Measurements from ENCODE around the gene ARHGAP1. TPM values are rescaled to one million over a fixed set of nuclear protein-coding genes. Genes with fewer than 3 reads are reported as not detected.

ARHGAP1 gene
- total RNA-seq, 1 donor from 2014 or later: 31.9 TPM

DNA sequence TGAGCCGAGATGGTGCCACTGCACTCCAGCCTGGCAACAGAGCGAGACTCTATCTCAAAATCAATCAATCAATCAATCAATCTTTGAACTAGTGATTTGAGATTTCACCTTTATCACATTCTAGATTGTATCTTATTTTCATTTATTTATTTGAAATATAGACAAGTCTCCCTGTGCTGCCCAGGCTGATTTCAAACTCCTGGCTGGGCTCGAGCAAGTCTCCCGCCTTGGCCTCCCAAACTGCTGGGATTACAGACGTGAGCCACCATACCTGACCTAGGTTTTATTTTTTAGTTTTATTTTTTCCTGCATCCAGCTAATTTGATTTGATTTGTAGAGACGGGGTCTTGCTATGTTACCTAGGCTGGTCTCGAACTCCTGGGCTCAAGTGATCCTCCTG lies 35.7 kb upstream of the ARHGAP1 start:
- no peaks in the 10 kb centered on the region for H3K27me3 Mint-ChIP-seq (ENCODE audit: low read depth)
- TF ChIP-seq, protein P1, sequence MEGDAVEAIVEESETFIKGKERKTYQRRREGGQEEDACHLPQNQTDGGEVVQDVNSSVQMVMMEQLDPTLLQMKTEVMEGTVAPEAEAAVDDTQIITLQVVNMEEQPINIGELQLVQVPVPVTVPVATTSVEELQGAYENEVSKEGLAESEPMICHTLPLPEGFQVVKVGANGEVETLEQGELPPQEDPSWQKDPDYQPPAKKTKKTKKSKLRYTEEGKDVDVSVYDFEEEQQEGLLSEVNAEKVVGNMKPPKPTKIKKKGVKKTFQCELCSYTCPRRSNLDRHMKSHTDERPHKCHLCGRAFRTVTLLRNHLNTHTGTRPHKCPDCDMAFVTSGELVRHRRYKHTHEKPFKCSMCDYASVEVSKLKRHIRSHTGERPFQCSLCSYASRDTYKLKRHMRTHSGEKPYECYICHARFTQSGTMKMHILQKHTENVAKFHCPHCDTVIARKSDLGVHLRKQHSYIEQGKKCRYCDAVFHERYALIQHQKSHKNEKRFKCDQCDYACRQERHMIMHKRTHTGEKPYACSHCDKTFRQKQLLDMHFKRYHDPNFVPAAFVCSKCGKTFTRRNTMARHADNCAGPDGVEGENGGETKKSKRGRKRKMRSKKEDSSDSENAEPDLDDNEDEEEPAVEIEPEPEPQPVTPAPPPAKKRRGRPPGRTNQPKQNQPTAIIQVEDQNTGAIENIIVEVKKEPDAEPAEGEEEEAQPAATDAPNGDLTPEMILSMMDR (conservative IDR thresholded peaks at IDR 0.05): no peak
- no peak for DNase-seq (ENCODE audit: low read depth, low spot score)
- peaks cover 11% of the 10 kb centered on the region for H3K36me3 Mint-ChIP-seq (ENCODE audit: low read depth)
- peak overlapping the region; percentile 21 for H3K4me3 Mint-ChIP-seq
- H3K27ac Mint-ChIP-seq (ENCODE audit: unreplicated experiment): no peak overlapping the region
- H3K9me3 Mint-ChIP-seq: no peaks in the 10 kb centered on the region
- no peaks in the 10 kb centered on the region for H3K4me1 Mint-ChIP-seq

DNA sequence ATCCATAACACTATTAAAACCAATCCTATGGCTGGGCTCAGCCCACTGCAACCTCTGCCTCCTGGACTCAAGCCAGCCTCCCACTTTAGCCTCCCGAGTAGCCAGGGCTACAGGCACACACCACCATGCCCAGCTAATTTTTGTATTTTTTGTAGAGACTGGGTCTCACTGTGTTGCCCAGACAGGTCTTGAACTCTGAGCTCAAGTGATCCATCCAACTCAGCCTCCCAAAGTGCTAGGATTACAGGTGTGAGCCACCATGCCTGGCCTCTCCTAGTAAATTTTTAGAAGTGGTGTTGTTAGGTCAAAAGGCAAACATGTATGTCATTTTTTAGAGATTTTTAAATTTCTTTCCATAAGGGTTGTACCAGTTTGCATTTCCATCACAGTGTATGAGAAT lies 32.8 kb upstream of the ARHGAP1 start:
- DNase-seq (ENCODE audit: low read depth, low spot score): no peak
- TF ChIP-seq, protein P1 (conservative IDR thresholded peaks at IDR 0.05): no peak
- no peaks in the 10 kb centered on the region for H3K4me1 Mint-ChIP-seq
- H3K27me3 Mint-ChIP-seq (ENCODE audit: low read depth): no peaks in the 10 kb centered on the region
- no peak overlapping the region for H3K27ac Mint-ChIP-seq (ENCODE audit: unreplicated experiment)
- no peaks in the 10 kb centered on the region for H3K36me3 Mint-ChIP-seq (ENCODE audit: low read depth)
- no peak overlapping the region for H3K4me3 Mint-ChIP-seq
- no peaks in the 10 kb centered on the region for H3K9me3 Mint-ChIP-seq

DNA sequence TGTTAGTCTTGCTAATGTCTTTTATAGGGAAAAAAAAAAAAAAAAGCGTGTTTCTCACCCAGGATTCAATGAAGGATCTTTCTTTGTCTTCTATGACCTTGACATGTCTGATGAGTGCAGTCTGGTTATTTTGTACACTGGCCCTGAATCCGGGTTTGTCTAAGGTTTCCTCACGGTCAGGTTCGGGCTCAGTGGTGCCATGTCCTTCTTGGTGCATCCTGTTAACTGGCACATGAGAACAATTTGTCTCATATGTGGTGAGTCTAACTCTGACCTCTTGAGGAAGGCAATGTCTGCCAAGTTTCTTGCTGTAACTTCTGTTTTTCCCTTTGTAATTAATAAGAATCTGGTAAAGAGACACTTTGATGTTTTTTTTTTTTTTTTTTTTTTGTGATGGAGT lies 31.1 kb upstream of the ARHGAP1 start:
- Mint-ChIP-seq H3K27me3 (ENCODE audit: low read depth) (no peaks in the 10 kb centered on the region), H3K4me1 (no peaks in the 10 kb centered on the region), H3K9me3 (no peaks in the 10 kb centered on the region), H3K36me3 (ENCODE audit: low read depth) (no peaks in the 10 kb centered on the region), H3K4me3 (no peak overlapping the region), H3K27ac (ENCODE audit: unreplicated experiment) (no peak overlapping the region)
- DNase-seq (ENCODE audit: low read depth, low spot score): no peak
- TF ChIP-seq, protein P1 (conservative IDR thresholded peaks at IDR 0.05): no peak

- Mint-ChIP-seq H3K27ac (ENCODE audit: unreplicated experiment) (no peak overlapping the region), H3K9me3 (no peaks in the 10 kb centered on the region), H3K4me1 (no peaks in the 10 kb centered on the region)
Measured at GRCh38 chr11:46729110-46730027, 28.9 kb upstream of the ARHGAP1 start.

DNA sequence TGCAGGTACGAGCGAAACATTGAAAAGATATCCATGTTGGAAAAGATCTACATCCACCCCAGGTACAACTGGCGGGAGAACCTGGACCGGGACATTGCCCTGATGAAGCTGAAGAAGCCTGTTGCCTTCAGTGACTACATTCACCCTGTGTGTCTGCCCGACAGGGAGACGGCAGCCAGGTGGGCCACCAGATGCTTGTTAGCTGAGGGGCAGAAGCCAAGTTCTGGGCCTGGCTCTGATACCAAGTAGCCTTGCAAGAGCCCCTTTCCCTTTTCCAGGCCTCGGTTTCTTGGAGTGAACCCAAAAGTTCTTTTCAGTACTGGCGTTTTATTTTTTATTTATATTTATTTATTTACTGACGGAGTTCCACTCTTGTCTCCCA lies 28.2 kb upstream of the ARHGAP1 start:
- H3K36me3 Mint-ChIP-seq (ENCODE audit: low read depth): no peaks in the 10 kb centered on the region
- DNase-seq (ENCODE audit: low read depth, low spot score): no peak
- TF ChIP-seq, protein P1 (conservative IDR thresholded peaks at IDR 0.05): no peak
- H3K27ac Mint-ChIP-seq (ENCODE audit: unreplicated experiment): no peak overlapping the region
- H3K27me3 Mint-ChIP-seq (ENCODE audit: low read depth): no peaks in the 10 kb centered on the region
- H3K4me3 Mint-ChIP-seq: no peak overlapping the region
- H3K9me3 Mint-ChIP-seq: no peaks in the 10 kb centered on the region
- H3K4me1 Mint-ChIP-seq: no peaks in the 10 kb centered on the region

More at GRCh38 chr11:46729110-46730027, 28.9 kb upstream of the ARHGAP1 start:
- no peak for DNase-seq (ENCODE audit: low read depth, low spot score)
- Mint-ChIP-seq H3K4me3 (no peak overlapping the region), H3K27me3 (ENCODE audit: low read depth) (no peaks in the 10 kb centered on the region), H3K36me3 (ENCODE audit: low read depth) (no peaks in the 10 kb centered on the region)
- TF ChIP-seq, protein P1 (conservative IDR thresholded peaks at IDR 0.05): no peak

Data from neural crest cell (in vitro differentiated cells).